KG1 (cell line): Measurements from ENCODE around the gene DLGAP4.
A peak's percentile ranks its signal among the peaks of the same experiment; 100 is the strongest.
"Not testable (repeated sequence)": the region's sequence is repeated elsewhere in the genome, so short reads cannot be mapped to it uniquely, and the experiment has no call there.

Source experiments
- DNase-seq: peaks from one replicate; lab custom pipeline; 2025; lab: John Stamatoyannopoulos, UW

Gene DLGAP4

GRCh38 chr20:36455972-36456625 is 150.0 kb downstream of the DLGAP4 start:
- no peak for DNase-seq

GRCh38 chr20:36460648-36461599 is 154.8 kb downstream of the DLGAP4 start:
- peak; percentile 30 for DNase-seq

- no peak for DNase-seq
These were observed 155.7 kb downstream of the DLGAP4 start for GRCh38 chr20:36461600-36462439.

- DNase-seq, result no peak
These were observed 156.5 kb downstream of the DLGAP4 start for GRCh38 chr20:36462440-36463211.

- DNase-seq, result no peak
These were observed 157.3 kb downstream of the DLGAP4 start for GRCh38 chr20:36463212-36464061.

GRCh38 chr20:36465109-36466080 is 159.3 kb downstream of the DLGAP4 start:
- no peak for DNase-seq

GRCh38 chr20:36466089-36466488 is 159.9 kb downstream of the DLGAP4 start:
- DNase-seq, result no peak

- no peak for DNase-seq
These were observed 161.2 kb downstream of the DLGAP4 start for GRCh38 chr20:36467076-36467999.

GRCh38 chr20:36468149-36469000 is 162.2 kb downstream of the DLGAP4 start:
- DNase-seq, result no peak

- no peak for DNase-seq
These were observed 163.8 kb downstream of the DLGAP4 start for GRCh38 chr20:36469973-36470372.

- no peak for DNase-seq
These were observed 165.9 kb downstream of the DLGAP4 start for GRCh38 chr20:36471885-36472636.

GRCh38 chr20:36472637-36473090 is 166.5 kb downstream of the DLGAP4 start:
- DNase-seq, result no peak

- DNase-seq, result no peak
These were observed 167.0 kb downstream of the DLGAP4 start for GRCh38 chr20:36473164-36473563.

GRCh38 chr20:36474563-36474962 is 168.4 kb downstream of the DLGAP4 start:
- DNase-seq, result no peak

GRCh38 chr20:36475054-36475453 is 168.9 kb downstream of the DLGAP4 start:
- DNase-seq, result not testable (repeated sequence)

GRCh38 chr20:36477475-36477874 is 171.3 kb downstream of the DLGAP4 start:
- DNase-seq, result no peak
